Endothelial cell of umbilical vein (primary cell): Measurements from ENCODE around the gene P2RX3.
A peak's percentile ranks its signal among the peaks of the same experiment; 100 is the strongest.

Experiments
- CTCF ChIP-seq, 2 donors: IDR thresholded peaks; 1 replicate in 1 of 2; 2 replicates in 1 of 2; pipeline ENCODE4 v1.5.1; 2011; ENCODE audit warnings: low read length in 2 of 2, mild to moderate bottlenecking in 2 of 2, moderate library complexity in 2 of 2, control low read depth in 1 of 2, inconsistent platforms in 1 of 2, low read depth in 1 of 2; ENCODE audit not compliant: insufficient read depth in 1 of 2; ENCODE audit errors: extremely low read depth in 1 of 2
- EZH2 ChIP-seq: IDR thresholded peaks from 2 replicates; pipeline ENCODE4 v1.6.1; 2012; ENCODE audit warnings: borderline replicate concordance, low read depth, mild to moderate bottlenecking, moderate library complexity, low read length, inconsistent platforms; ENCODE audit not compliant: severe bottlenecking
- FOS ChIP-seq: IDR thresholded peaks from 2 replicates; pipeline ENCODE4 v1.6.1; 2011; ENCODE audit warnings: mild to moderate bottlenecking, low read length, moderate library complexity, borderline replicate concordance; ENCODE audit not compliant: insufficient read depth
- GATA2 ChIP-seq: IDR thresholded peaks from 2 replicates; pipeline ENCODE4 v1.7.0; 2011; ENCODE audit warnings: low read depth, mild to moderate bottlenecking, moderate library complexity, mixed read lengths, low read length; ENCODE audit not compliant: insufficient read length, insufficient read depth
- JUN ChIP-seq: IDR thresholded peaks from 2 replicates; pipeline ENCODE4 v1.6.1; 2011; ENCODE audit warnings: borderline replicate concordance, low read depth; ENCODE audit not compliant: insufficient read length, insufficient read depth
- MYC ChIP-seq: IDR thresholded peaks from one replicate; pipeline ENCODE4 v1.6.1; 2011; ENCODE audit warnings: mild to moderate bottlenecking, low read depth, low read length
- POLR2A ChIP-seq: IDR thresholded peaks from 2 replicates; pipeline ENCODE4 v1.6.1; 2012; ENCODE audit warnings: low read depth, mild to moderate bottlenecking, control low read depth, low read length
- POLR2AphosphoS5 ChIP-seq: IDR thresholded peaks from 2 replicates; pipeline ENCODE4 v1.6.1; 2012; ENCODE audit warnings: low read depth, mild to moderate bottlenecking, control low read depth, low read length, moderate library complexity; ENCODE audit not compliant: insufficient read depth
- TF ChIP-seq, protein P1 (sequence below): IDR thresholded peaks from 2 replicates; pipeline ENCODE4 v1.6.1; 2011; ENCODE audit not compliant: insufficient read depth, insufficient read length

DNA sequence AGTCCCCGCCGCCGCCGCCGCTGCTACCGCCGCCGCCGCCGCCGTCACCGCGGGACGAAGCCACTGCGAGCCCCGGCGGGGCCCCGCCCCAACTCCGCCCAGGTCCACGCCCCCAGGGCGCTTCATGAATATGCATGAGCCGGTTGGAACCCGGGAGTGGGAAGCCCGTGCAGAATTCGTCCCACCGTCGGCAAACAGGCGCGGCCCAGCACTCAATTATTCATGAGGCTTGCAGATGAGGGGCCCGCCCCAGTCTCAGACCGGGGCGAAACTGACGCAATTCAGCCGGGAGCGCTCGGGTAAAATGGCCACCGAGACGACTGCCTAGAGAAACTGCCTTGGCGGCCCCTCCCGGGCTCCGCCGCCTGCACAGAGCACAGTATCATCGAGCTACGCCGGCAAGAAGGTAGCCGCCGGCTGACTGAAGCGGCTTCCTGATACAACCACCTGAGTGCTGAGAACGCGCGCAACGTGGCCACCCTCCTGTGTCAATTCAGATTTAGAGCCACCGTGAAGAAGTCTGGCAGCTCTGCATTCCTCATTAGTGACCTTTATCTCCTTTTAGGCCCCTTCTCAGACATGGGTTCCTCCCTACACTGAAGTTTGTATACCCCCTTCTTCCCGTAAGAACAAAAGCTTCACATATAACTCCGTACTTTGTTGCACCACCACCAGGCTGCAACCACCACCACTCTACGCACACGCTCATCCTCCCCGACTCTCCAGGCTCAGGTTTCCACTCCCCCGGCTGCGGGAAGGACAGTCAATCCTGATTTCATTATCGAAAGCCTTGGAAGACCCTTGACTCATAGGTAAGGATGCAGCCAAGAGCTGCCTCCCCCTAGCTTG, 13.0 kb upstream of the P2RX3 start, which contains the start of gene TNKS1BP1:
- no peak for TF ChIP-seq CTCF (IDR thresholded peaks at IDR 0.05; ENCODE audit: extremely low read depth in 1 of 2, insufficient read depth in 1 of 2, low read depth in 1 of 2, low read length in 2 of 2)
- TF ChIP-seq POLR2A: peak; percentile 70
- no peak for TF ChIP-seq JUN
- TF ChIP-seq GATA2: no peak
- no peak for TF ChIP-seq EZH2
- no peak for TF ChIP-seq MYC
- TF ChIP-seq POLR2AphosphoS5: peak; percentile 76
- TF ChIP-seq, protein P1, sequence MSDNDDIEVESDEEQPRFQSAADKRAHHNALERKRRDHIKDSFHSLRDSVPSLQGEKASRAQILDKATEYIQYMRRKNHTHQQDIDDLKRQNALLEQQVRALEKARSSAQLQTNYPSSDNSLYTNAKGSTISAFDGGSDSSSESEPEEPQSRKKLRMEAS: no peak
- no peak for TF ChIP-seq FOS
